H9 (cell line): ENCODE measurements around the gene BCAR3. TPM values are rescaled to one million over a fixed set of nuclear protein-coding genes. Genes with fewer than 3 reads are reported as not detected.

Source experiments
- DNase-seq: peaks from one replicate; pipeline ENCODE4 v3.0.0-alpha.2; 2017
- H2AFZ ChIP-seq: one replicate; pipeline ENCODE4 v1.6.1; 2013; ENCODE audit warnings: mild to moderate bottlenecking, low read length, control low read depth, moderate library complexity
- H2AK5ac ChIP-seq: 2 replicates; pipeline ENCODE4 v1.6.1; 2013; ENCODE audit warnings: low read length, control low read depth, mixed read lengths; ENCODE audit not compliant: insufficient read length
- H2BK120ac ChIP-seq: one replicate; pipeline ENCODE4 v1.6.1; 2013; ENCODE audit warnings: low read depth, mild to moderate bottlenecking, low read length, control low read depth, inconsistent platforms; ENCODE audit not compliant: poor library complexity, severe bottlenecking
- H2BK12ac ChIP-seq: 2 replicates; pipeline ENCODE4 v1.6.1; 2013; ENCODE audit warnings: low read length, control low read depth, mixed read lengths, low read depth; ENCODE audit not compliant: insufficient read length
- H2BK15ac ChIP-seq: 2 replicates; pipeline ENCODE4 v1.6.1; 2013; ENCODE audit warnings: low read depth, low read length, control low read depth
- H2BK20ac ChIP-seq: one replicate; pipeline ENCODE4 v1.6.1; 2013; ENCODE audit warnings: low read depth, mild to moderate bottlenecking, low read length, control low read depth, inconsistent platforms; ENCODE audit not compliant: poor library complexity, severe bottlenecking
- H2BK5ac ChIP-seq: 2 replicates; pipeline ENCODE4 v1.6.1; 2013; ENCODE audit warnings: low read length, control low read depth, mixed read lengths; ENCODE audit not compliant: insufficient read length
- H3K14ac ChIP-seq: 2 replicates; pipeline ENCODE4 v1.6.1; 2013; ENCODE audit warnings: low read length, control low read depth; ENCODE audit not compliant: insufficient read depth
- H3K18ac ChIP-seq: 2 replicates; pipeline ENCODE4 v1.6.1; 2013; ENCODE audit warnings: low read depth, mild to moderate bottlenecking, mixed read lengths, low read length, control low read depth; ENCODE audit not compliant: insufficient read length
- H3K23ac ChIP-seq: 2 replicates; pipeline ENCODE4 v1.6.1; 2013; ENCODE audit warnings: low read length, control low read depth, mixed read lengths, low read depth; ENCODE audit not compliant: insufficient read length
- H3K23me2 ChIP-seq: 2 replicates; pipeline ENCODE4 v1.6.1; 2013; ENCODE audit warnings: low read depth, mild to moderate bottlenecking, mixed read lengths, low read length, control low read depth; ENCODE audit not compliant: insufficient read length, poor library complexity, severe bottlenecking
- H3K27ac ChIP-seq: 2 replicates; pipeline ENCODE4 v1.5.1; 2013; ENCODE audit warnings: low read length, control low read depth, mixed read lengths, low read depth; ENCODE audit not compliant: insufficient read length
- H3K27me3 ChIP-seq: 2 replicates; pipeline ENCODE4 v1.6.1; 2013; ENCODE audit warnings: low read length, control low read depth, inconsistent platforms; ENCODE audit not compliant: insufficient read depth
- H3K4ac ChIP-seq: 2 replicates; pipeline ENCODE4 v1.6.1; 2013; ENCODE audit warnings: low read depth, mild to moderate bottlenecking, control low read depth, inconsistent platforms, low read length, moderate library complexity
- H3K4me1 ChIP-seq: 2 replicates; pipeline ENCODE4 v1.6.1; 2013; ENCODE audit warnings: low read length, control low read depth, inconsistent platforms; ENCODE audit not compliant: insufficient read depth
- H3K4me2 ChIP-seq: 2 replicates; pipeline ENCODE4 v1.6.1; 2013; ENCODE audit warnings: low read length, control low read depth, mixed read lengths; ENCODE audit not compliant: insufficient read length, insufficient read depth
- H3K56ac ChIP-seq: 2 replicates; pipeline ENCODE4 v1.6.1; 2013; ENCODE audit warnings: low read depth, mild to moderate bottlenecking, mixed read lengths, low read length, control low read depth; ENCODE audit not compliant: insufficient read length
- H3K79me1 ChIP-seq: 2 replicates; pipeline ENCODE4 v1.6.1; 2013; ENCODE audit warnings: low read depth, mild to moderate bottlenecking, moderate library complexity, low read length, control low read depth, inconsistent platforms; ENCODE audit not compliant: insufficient read depth, poor library complexity, severe bottlenecking
- H3K79me2 ChIP-seq: 2 replicates; pipeline ENCODE4 v1.6.1; 2013; ENCODE audit warnings: low read length, control low read depth, inconsistent platforms; ENCODE audit not compliant: insufficient read depth
- H3K9ac ChIP-seq: 2 replicates; pipeline ENCODE4 v1.6.1; 2013; ENCODE audit warnings: low read length, control low read depth, mixed read lengths; ENCODE audit not compliant: insufficient read length; ENCODE audit errors: extremely low read depth
- H3K9me3 ChIP-seq: one replicate; pipeline ENCODE4 v1.6.1; 2013; ENCODE audit warnings: low read depth, low read length, inconsistent platforms; ENCODE audit not compliant: control insufficient read depth
- H3T11ph ChIP-seq: one replicate; pipeline ENCODE4 v1.6.1; 2013; ENCODE audit warnings: mild to moderate bottlenecking, low read length, control low read depth, inconsistent platforms
- H4K20me1 ChIP-seq: one replicate; pipeline ENCODE4 v1.6.1; 2013; ENCODE audit not compliant: control insufficient read depth, insufficient read length, insufficient read depth
- H4K5ac ChIP-seq: 2 replicates; pipeline ENCODE4 v1.6.1; 2013; ENCODE audit warnings: low read depth, mild to moderate bottlenecking, mixed read lengths, low read length, control low read depth; ENCODE audit not compliant: insufficient read length
- H4K8ac ChIP-seq: replicated peaks from 2 replicates; pipeline ENCODE4 v1.6.1; 2013; ENCODE audit warnings: low read length, control low read depth, mixed read lengths, low read depth; ENCODE audit not compliant: insufficient read length
- H4K91ac ChIP-seq: 2 replicates; pipeline ENCODE4 v1.6.1; 2013; ENCODE audit warnings: low read depth, mild to moderate bottlenecking, moderate library complexity, mixed read lengths, low read length, control low read depth; ENCODE audit not compliant: insufficient read length
- H3K27ac Mint-ChIP-seq, 3 experiments: 2 replicates in 2 of 3; 3 replicates in 1 of 3; pipeline ENCODE4 v1.8.0; 2020 to 2021; ENCODE audit warnings: mixed read lengths in 3 of 3, mild to moderate bottlenecking in 1 of 3, moderate library complexity in 1 of 3
- H3K27me3 Mint-ChIP-seq: 2 replicates; pipeline ENCODE4 v1.8.0; 2021; ENCODE audit warnings: low read depth, mild to moderate bottlenecking, moderate library complexity, mixed read lengths
- H3K36me3 Mint-ChIP-seq, 3 experiments: 2 replicates in 2 of 3; 3 replicates in 1 of 3; pipeline ENCODE4 v1.8.0; 2020 to 2021; ENCODE audit warnings: low read depth in 3 of 3, mixed read lengths in 3 of 3; ENCODE audit not compliant: insufficient read depth in 1 of 3
- H3K4me1 Mint-ChIP-seq, 2 experiments: 2 replicates each; pipeline ENCODE4 v1.8.0; 2020; ENCODE audit warnings: mixed read lengths in 2 of 2
- H3K4me3 Mint-ChIP-seq, 2 experiments: 2 replicates in 1 of 2; 3 replicates in 1 of 2; pipeline ENCODE4 v1.8.0; 2020 to 2021; ENCODE audit warnings: mild to moderate bottlenecking in 2 of 2, mixed read lengths in 2 of 2, moderate library complexity in 1 of 2
- H3K9me3 Mint-ChIP-seq, 2 experiments: 2 replicates in 1 of 2; 3 replicates in 1 of 2; pipeline ENCODE4 v1.8.0; 2020; ENCODE audit warnings: mild to moderate bottlenecking in 2 of 2, mixed read lengths in 2 of 2, moderate library complexity in 1 of 2
- CTCF ChIP-seq: fragments of 200-600 bp; sonication (generic); conservative IDR thresholded peaks from 3 replicates; pipeline ENCODE4 v1.8.0; 2021; ENCODE audit warnings: antibody characterized with exemption, mild to moderate bottlenecking
- WGBS: extraction: QIAGEN DNeasy Blood & Tissue Kit; methylation state at CpG from one replicate; pipeline ENCODE4 v1.1.7; 2013; ENCODE audit warnings: missing lambda C conversion rate, low lambda C conversion rate, mixed read lengths; ENCODE audit not compliant: insufficient read length; ENCODE audit errors: extremely low coverage; 5-methylcytosine and 5-hydroxymethylcytosine counted together
- total RNA-seq: library from RNA; stranded (reverse); gene quantifications from 2 replicates; pipeline ENCODE4 v1.2.1, GENCODE V29; 2021

The BCAR3 gene
- total RNA-seq, 1 experiment from 2014 or later, result 4.9 TPM

GRCh38 chr1:93658188-93658587, 23.4 kb downstream of the BCAR3 start:
- no peaks in the 10 kb centered on the region for H3K27me3 Mint-ChIP-seq
- Histone ChIP-seq H2BK20ac (no peak overlapping the region), H3K9ac (no peak overlapping the region), H4K5ac (no peak overlapping the region), H4K8ac (no peak overlapping the region), H3K56ac (no peak overlapping the region), H3T11ph (no peak overlapping the region), H2AK5ac (no peak overlapping the region), H2AFZ (no peak overlapping the region), H2BK120ac (no peak overlapping the region), H2BK15ac (no peak overlapping the region), H4K91ac (no peak overlapping the region), H3K4me1 (peaks cover 4% of the 10 kb centered on the region), H3K23me2 (no peaks in the 10 kb centered on the region), H3K18ac (no peak overlapping the region), H3K27me3 (no peaks in the 10 kb centered on the region), H4K20me1 (no peaks in the 10 kb centered on the region), H2BK12ac (no peak overlapping the region), H3K9me3 (no peaks in the 10 kb centered on the region), H3K4ac (no peak overlapping the region), H3K79me1 (no peaks in the 10 kb centered on the region), H3K79me2 (no peaks in the 10 kb centered on the region), H3K4me2 (no peak overlapping the region), H3K27ac (no peak overlapping the region), H3K23ac (no peak overlapping the region), H2BK5ac (no peak overlapping the region), H3K14ac (no peak overlapping the region)
- no peak overlapping the region for H3K27ac Mint-ChIP-seq
- peaks cover 15 to 18% of the 10 kb centered on the region in 2 experiments for H3K4me1 Mint-ChIP-seq
- no peak for TF ChIP-seq CTCF
- H3K36me3 Mint-ChIP-seq, result peaks cover 11 to 14% (median 13%) of the 10 kb centered on the region in 3 experiments
- DNase-seq, result no peak
- WGBS, result no CpG with 5 or more reads among the region's 5 CpGs
- no peaks in the 10 kb centered on the region; a peak in 2 of 5 replicates for H3K9me3 Mint-ChIP-seq
- H3K4me3 Mint-ChIP-seq, result no peak overlapping the region
